Right lobe of liver (tissue), 4 donors: ENCODE measurements around the gene GPATCH11.

ENCODE experiments used
- POLR2A ChIP-seq: fragments of 450-650 bp; IDR thresholded peaks from one replicate; pipeline ENCODE4 v1.6.1; 2017; ENCODE audit warnings: antibody characterized with exemption, mild to moderate bottlenecking
- TF ChIP-seq, protein P1 (sequence below), 4 donors: fragments of 200-600 bp in 3 of 4; fragments of 450-650 bp in 1 of 4; IDR thresholded peaks; one replicate each; pipeline versions ENCODE4 v1.5.1 to v1.8.0; 2016 to 2022; ENCODE audit warnings: antibody characterized with exemption in 4 of 4, mild to moderate bottlenecking in 2 of 4
- donor health status: DM: no; HTN: no; CAD: no.
- donor health status: DM: no; HTN: no; CAD: no.
- donor health status: DM: no; HTN: yes; CAD: no.

DNA sequence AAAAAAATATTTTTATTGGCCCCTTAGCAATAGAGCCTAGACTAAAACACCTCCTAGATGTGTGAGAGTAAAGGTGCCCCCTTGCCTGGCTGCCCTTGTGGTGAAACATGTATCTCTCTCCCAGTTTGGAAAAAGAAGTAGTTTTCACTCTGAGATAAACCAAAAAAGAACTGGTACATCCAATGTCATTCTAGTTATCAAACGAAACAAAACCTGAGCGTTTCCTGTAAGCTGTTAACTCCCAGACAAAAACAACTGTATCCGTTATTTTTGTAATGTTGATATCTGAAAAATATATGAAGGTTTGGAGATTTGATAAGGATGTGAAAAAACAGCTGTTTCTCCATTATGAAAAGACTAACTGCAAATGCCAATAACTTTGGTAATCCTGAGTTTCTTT, 24.5 kb upstream of the GPATCH11 start:
- TF ChIP-seq, protein P1, sequence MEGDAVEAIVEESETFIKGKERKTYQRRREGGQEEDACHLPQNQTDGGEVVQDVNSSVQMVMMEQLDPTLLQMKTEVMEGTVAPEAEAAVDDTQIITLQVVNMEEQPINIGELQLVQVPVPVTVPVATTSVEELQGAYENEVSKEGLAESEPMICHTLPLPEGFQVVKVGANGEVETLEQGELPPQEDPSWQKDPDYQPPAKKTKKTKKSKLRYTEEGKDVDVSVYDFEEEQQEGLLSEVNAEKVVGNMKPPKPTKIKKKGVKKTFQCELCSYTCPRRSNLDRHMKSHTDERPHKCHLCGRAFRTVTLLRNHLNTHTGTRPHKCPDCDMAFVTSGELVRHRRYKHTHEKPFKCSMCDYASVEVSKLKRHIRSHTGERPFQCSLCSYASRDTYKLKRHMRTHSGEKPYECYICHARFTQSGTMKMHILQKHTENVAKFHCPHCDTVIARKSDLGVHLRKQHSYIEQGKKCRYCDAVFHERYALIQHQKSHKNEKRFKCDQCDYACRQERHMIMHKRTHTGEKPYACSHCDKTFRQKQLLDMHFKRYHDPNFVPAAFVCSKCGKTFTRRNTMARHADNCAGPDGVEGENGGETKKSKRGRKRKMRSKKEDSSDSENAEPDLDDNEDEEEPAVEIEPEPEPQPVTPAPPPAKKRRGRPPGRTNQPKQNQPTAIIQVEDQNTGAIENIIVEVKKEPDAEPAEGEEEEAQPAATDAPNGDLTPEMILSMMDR (IDR thresholded peaks at IDR 0.05): no peak
- no peak for TF ChIP-seq POLR2A
